GM23248 (cell line): ENCODE measurements around the gene KCNH4. TPM values are rescaled to one million over a fixed set of nuclear protein-coding genes. Genes with fewer than 3 reads are reported as not detected.

Source experiments
- DNase-seq: peaks from one replicate; pipeline ENCODE4 v3.0.0-alpha.2; 2015
- H2AFZ ChIP-seq: fragments of 200-600 bp; sonication (generic); 2 replicates; pipeline ENCODE4 v1.6.1; 2016; ENCODE audit warnings: antibody characterized with exemption
- H3F3A ChIP-seq: fragments of 200-600 bp; sonication (generic); 2 replicates; pipeline ENCODE4 v1.6.1; 2016; ENCODE audit warnings: mild to moderate bottlenecking, antibody characterized with exemption, mixed run types; ENCODE audit not compliant: insufficient read depth
- H3K27ac ChIP-seq: fragments of 200-600 bp; sonication (generic); 2 replicates; pipeline ENCODE4 v1.5.1; 2016; ENCODE audit warnings: mild to moderate bottlenecking
- H3K27me3 ChIP-seq: fragments of 200-600 bp; sonication (generic); replicated peaks from 2 replicates; pipeline ENCODE4 v1.6.1; 2016; ENCODE audit warnings: mild to moderate bottlenecking; ENCODE audit not compliant: insufficient read depth
- H3K36me3 ChIP-seq: fragments of 200-600 bp; sonication (generic); 2 replicates; pipeline ENCODE4 v1.6.1; 2016; ENCODE audit warnings: low read depth, mild to moderate bottlenecking
- H3K4me1 ChIP-seq: fragments of 200-600 bp; sonication (generic); 2 replicates; pipeline ENCODE4 v1.6.1; 2016; ENCODE audit warnings: mild to moderate bottlenecking; ENCODE audit not compliant: insufficient read depth
- H3K4me2 ChIP-seq: fragments of 200-600 bp; sonication (generic); one replicate; pipeline ENCODE4 v1.6.1; 2016; ENCODE audit warnings: mild to moderate bottlenecking; ENCODE audit not compliant: unreplicated experiment
- H3K4me3 ChIP-seq: fragments of 200-600 bp; sonication (generic); 2 replicates; pipeline ENCODE4 v1.5.1; 2016; ENCODE audit warnings: mild to moderate bottlenecking
- H3K79me2 ChIP-seq: fragments of 200-600 bp; sonication (generic); 2 replicates; pipeline ENCODE4 v1.6.1; 2016; ENCODE audit warnings: mild to moderate bottlenecking; ENCODE audit not compliant: insufficient read depth
- H3K9ac ChIP-seq: fragments of 200-600 bp; sonication (generic); 2 replicates; pipeline ENCODE4 v1.6.1; 2016; ENCODE audit warnings: mild to moderate bottlenecking
- H3K9me2 ChIP-seq: fragments of 200-600 bp; sonication (generic); 2 replicates; pipeline ENCODE4 v1.6.1; 2016; ENCODE audit warnings: mixed run types, mild to moderate bottlenecking, moderate library complexity; ENCODE audit not compliant: insufficient read depth
- H3K9me3 ChIP-seq: fragments of 200-600 bp; sonication (generic); one replicate; pipeline ENCODE4 v1.6.1; 2017; ENCODE audit warnings: low read depth
- H4K20me1 ChIP-seq: fragments of 200-600 bp; sonication (generic); 2 replicates; pipeline ENCODE4 v1.6.0; 2016; ENCODE audit not compliant: insufficient read depth
- EZH2 ChIP-seq: fragments of 200-600 bp; sonication (generic); IDR thresholded peaks from 2 replicates; pipeline ENCODE4 v1.6.1; 2018; ENCODE audit warnings: antibody characterized with exemption, mild to moderate bottlenecking; ENCODE audit not compliant: insufficient read depth, poor library complexity, severe bottlenecking
- EZH2phosphoT487 ChIP-seq: fragments of 200-600 bp; sonication (generic); IDR thresholded peaks from 2 replicates; pipeline ENCODE4 v1.6.1; 2018; ENCODE audit warnings: antibody characterized with exemption, moderate library complexity, mild to moderate bottlenecking, low read depth; ENCODE audit not compliant: insufficient read depth
- WGBS, 2 experiments: methylation state at CpG; one replicate each; pipeline ENCODE4 v1.1.6; 2015 to 2017; ENCODE audit warnings: low lambda C conversion rate in 2 of 2, low coverage in 1 of 2; ENCODE audit errors: missing lambda C conversion rate in 2 of 2; 5-methylcytosine and 5-hydroxymethylcytosine counted together
- in situ Hi-C: fragments of 300-500 bp; cut with MboI; formaldehyde crosslinking; loops from 2 replicates; pipeline ENCODE4 v1.15.0; 2020
- polyA plus RNA-seq: library from polyadenylated mRNA; unstranded; fragments of >200 nt; fragmentation: Nextera tagmentation; extraction: Ambion mirVana; gene quantifications from 2 replicates; pipeline ENCODE4 v1.2.1, GENCODE V29; 2016
- total RNA-seq: library from RNA; depleted of rRNA; stranded (reverse); fragments of >200 nt; shearing (Covaris generic); gene quantifications from 2 replicates; pipeline ENCODE4 v1.2.3, GENCODE V29; 2014

The KCNH4 gene
- total and polyA plus RNA-seq, 2 experiments from 2014 or later = not detected

DNA sequence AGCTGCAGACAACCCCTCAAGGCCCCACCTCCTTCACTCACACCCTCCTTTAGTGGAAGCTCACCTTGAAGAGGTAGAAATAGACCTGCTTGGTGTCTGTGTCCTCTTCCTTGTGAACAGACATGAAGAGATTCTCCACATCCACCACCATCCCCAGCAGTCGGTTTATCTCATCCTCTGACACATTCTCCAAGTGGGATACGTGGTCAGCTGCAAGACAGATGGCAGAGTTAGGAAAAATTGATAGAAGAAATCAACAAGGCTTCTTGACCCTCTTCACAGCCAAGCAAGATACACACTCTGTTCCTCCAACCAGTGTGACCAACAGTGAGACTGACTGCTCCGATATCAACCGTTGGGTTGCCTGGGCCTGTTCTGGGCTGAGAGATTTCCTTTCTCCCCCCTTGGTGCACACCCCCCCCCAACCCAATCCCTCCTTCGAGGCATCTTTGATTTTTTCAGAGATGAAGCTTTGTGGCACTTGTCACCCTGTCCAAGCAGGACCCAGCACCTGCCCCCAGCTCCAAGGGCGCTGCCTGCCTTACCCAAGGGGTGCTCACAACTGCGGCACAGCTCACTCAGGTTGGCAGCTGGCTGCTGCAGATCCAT lies 60.7 kb downstream of the KCNH4 start:
- no peaks in the 10 kb centered on the region for H3K4me1 ChIP-seq
- no peaks in the 10 kb centered on the region for H3K79me2 ChIP-seq
- in situ Hi-C loops = no loop called here
- H3K27ac ChIP-seq = no peak overlapping the region
- H4K20me1 ChIP-seq = no peaks in the 10 kb centered on the region
- no peaks in the 10 kb centered on the region for H3K36me3 ChIP-seq
- peak overlapping the region; percentile 81 for H3K4me3 ChIP-seq
- H3K4me2 ChIP-seq = peak overlapping the region; percentile 68
- no peaks in the 10 kb centered on the region for H3K9me3 ChIP-seq
- peak; percentile 24 for DNase-seq
- WGBS, 2 experiments = 34 to 37% methylated on average over 4 to 7 of the region's 7 CpGs
- no peak for TF ChIP-seq EZH2phosphoT487
- TF ChIP-seq EZH2 = no peak
- no peaks in the 10 kb centered on the region for H3K9me2 ChIP-seq
- H3F3A ChIP-seq = 0 out of 2 replicates have a peak, but pooled peaks cover 5% of the 10 kb centered on the region
- no peaks in the 10 kb centered on the region for H3K27me3 ChIP-seq
- H2AFZ ChIP-seq = peak overlapping the region; percentile 72; the same call in 1 of the 2 replicates
- H3K9ac ChIP-seq = peak overlapping the region; percentile 83

- H3K4me1 ChIP-seq = no peaks in the 10 kb centered on the region
- H4K20me1 ChIP-seq = no peaks in the 10 kb centered on the region
- H3K9ac ChIP-seq = no peak overlapping the region
- in situ Hi-C loops = loop anchor here (10.0 kb wide), 1 partner anchor 154 kb away; the partner anchor contains the start of gene CNP
- no peak for DNase-seq
- no peaks in the 10 kb centered on the region for H3K36me3 ChIP-seq
- no peak overlapping the region for H2AFZ ChIP-seq
- no peaks in the 10 kb centered on the region for H3K79me2 ChIP-seq
- no peak overlapping the region for H3K4me3 ChIP-seq
- TF ChIP-seq EZH2phosphoT487 (no peak), EZH2 (no peak)
- H3F3A ChIP-seq = 0 out of 2 replicates have a peak, but pooled peaks cover 5% of the 10 kb centered on the region
- no peaks in the 10 kb centered on the region for H3K9me2 ChIP-seq
- no peak overlapping the region for H3K4me2 ChIP-seq
- WGBS, 2 experiments = 95% methylated on average over 18 of the region's 18 CpGs
- no peak overlapping the region for H3K27ac ChIP-seq
- H3K27me3 ChIP-seq = no peaks in the 10 kb centered on the region
- H3K9me3 ChIP-seq = no peaks in the 10 kb centered on the region
These were observed 61.6 kb downstream of the KCNH4 start for GRCh38 chr17:42119301-42119700.

- Histone ChIP-seq H3F3A (0 out of 2 replicates have a peak, but pooled peaks cover 5% of the 10 kb centered on the region), H3K4me2 (no peak overlapping the region), H3K9ac (no peak overlapping the region), H3K4me3 (no peak overlapping the region), H4K20me1 (no peaks in the 10 kb centered on the region), H3K36me3 (no peaks in the 10 kb centered on the region), H3K9me3 (no peaks in the 10 kb centered on the region), H3K4me1 (no peaks in the 10 kb centered on the region), H3K27me3 (no peaks in the 10 kb centered on the region), H3K27ac (no peak overlapping the region), H3K9me2 (no peaks in the 10 kb centered on the region), H2AFZ (no peak overlapping the region), H3K79me2 (no peaks in the 10 kb centered on the region)
- DNase-seq = peak; percentile 51
- WGBS, 2 experiments = 98% methylated on average over 2 of the region's 2 CpGs
- in situ Hi-C loops = loop anchor here (10.0 kb wide), 1 partner anchor 154 kb away; the partner anchor contains the start of gene CNP
- no peak for TF ChIP-seq EZH2phosphoT487
- no peak for TF ChIP-seq EZH2
These were observed 62.4 kb downstream of the KCNH4 start for GRCh38 chr17:42118545-42118944.

GRCh38 chr17:42118126-42118510 lies 62.8 kb downstream of the KCNH4 start:
- H3K4me1 ChIP-seq = no peaks in the 10 kb centered on the region; the same call in 1 of the 2 replicates
- WGBS, 2 experiments = 79 to 95% methylated on average over 2 of the region's 4 CpGs
- TF ChIP-seq EZH2phosphoT487 (no peak), EZH2 (no peak)
- in situ Hi-C loops = loop anchor here (10.0 kb wide), 1 partner anchor 153 kb away; the partner anchor contains the start of gene CNP
- H3K4me2 ChIP-seq = no peak overlapping the region
- H3K79me2 ChIP-seq = no peaks in the 10 kb centered on the region
- H3K27me3 ChIP-seq = no peaks in the 10 kb centered on the region
- no peaks in the 10 kb centered on the region for H3K9me2 ChIP-seq
- H3K27ac ChIP-seq = no peak overlapping the region
- 0 out of 2 replicates have a peak, but pooled peaks cover 5% of the 10 kb centered on the region for H3F3A ChIP-seq
- no peak for DNase-seq
- no peaks in the 10 kb centered on the region for H3K36me3 ChIP-seq
- H2AFZ ChIP-seq = no peak overlapping the region
- H3K9ac ChIP-seq = no peak overlapping the region
- no peaks in the 10 kb centered on the region for H3K9me3 ChIP-seq
- no peak overlapping the region for H3K4me3 ChIP-seq
- H4K20me1 ChIP-seq = no peaks in the 10 kb centered on the region
